Measurements from ENCODE around the gene NUDT15.
A peak's percentile ranks its signal among the peaks of the same experiment; 100 is the strongest.
"Not testable (repeated sequence)": the region's sequence is repeated elsewhere in the genome, so short reads cannot be mapped to it uniquely, and the experiment has no call there.

The NUDT15 gene

GRCh38 chr13:48037346-48038173 is at the start of gene NUDT15:
TSS of gene NUDT15 (plus strand) at chr13:48037726. CDS start at chr13:48037747, 21 bp downstream.
- DNase-seq = peak; percentile 85

DNA sequence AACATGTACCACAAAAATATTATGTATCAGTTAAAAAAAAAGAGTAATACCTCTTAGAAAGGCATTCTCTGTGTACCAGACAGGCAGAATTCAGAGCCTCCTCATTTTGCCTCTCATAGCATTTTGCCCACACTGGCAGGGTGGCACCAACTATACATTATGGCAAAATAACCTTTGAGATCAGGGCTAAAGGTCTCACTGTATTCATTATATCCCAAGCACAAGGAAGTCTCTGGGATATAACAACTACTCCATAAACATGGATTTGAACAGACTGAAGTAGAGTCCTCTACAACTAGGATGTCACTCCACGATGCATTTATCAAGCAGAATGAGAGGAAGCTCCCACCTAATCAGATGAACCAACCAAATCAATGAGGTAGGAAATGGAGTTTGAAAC is 47.1 kb upstream of the NUDT15 start:
- no peak for DNase-seq

DNA sequence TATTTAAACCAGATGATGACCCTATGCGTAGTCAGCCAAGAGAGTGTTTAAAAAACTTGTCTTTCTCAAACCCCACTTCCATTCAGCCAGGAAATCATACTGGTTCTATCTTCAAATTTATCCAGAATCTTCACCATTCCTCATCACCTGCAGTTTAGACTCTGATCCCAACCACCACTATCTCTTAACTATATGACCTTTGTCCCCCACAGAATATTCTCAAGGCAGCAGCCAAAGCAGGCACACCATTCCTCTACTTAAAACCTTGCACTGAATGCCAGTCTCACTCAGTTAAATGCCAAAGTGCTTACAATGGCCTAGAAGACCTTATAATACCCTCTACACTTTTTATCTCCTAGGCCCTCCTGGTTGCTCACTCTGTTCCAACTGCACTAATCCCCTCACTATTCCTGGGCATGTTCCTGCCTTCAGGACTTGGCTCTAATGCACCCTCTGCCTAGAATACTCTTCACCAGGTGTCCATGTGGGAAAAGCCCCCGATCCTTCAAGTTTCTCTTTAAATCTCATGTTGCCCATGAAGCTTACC is 46.5 kb upstream of the NUDT15 start:
- DNase-seq = no peak

DNA sequence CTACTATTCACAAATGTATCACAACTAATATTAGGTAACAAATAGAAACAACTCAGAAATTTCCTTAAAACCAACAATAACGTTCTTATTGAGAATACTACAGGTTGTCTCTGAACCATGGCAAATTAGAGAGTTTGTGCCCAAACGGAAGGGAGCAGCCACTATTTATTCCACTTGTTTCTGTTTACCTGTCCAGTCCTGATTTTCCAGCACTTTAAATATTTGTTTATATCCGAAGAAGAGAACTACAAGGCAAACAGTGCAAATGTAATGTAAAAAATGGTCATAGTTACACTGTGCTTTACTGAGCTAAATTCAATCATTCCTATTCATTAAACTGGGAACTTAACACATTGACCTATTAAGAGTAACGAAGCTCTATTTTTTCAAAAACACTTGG is 45.7 kb upstream of the NUDT15 start:
- DNase-seq = no peak

- DNase-seq = no peak
These were observed 40.1 kb upstream of the NUDT15 start for GRCh38 chr13:47997384-47997783.

DNA sequence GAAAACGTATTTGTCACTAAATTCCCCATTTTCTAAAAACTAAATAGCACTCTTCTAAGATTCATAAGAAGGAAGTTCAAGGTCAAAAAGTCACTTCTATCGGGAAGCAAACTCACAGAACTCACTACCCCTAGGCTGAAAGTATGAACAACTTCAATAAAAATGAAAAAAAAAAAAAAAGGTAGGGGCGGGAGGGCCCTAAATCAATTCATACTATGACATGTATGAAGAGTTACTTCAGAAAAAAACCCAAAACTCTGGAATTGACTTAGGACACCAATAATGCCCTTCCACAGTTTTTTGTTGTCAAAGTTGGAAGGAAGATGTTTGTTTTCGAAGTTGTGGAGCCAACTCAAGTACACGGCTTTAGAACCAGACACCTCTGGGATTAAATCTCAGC is 37.6 kb upstream of the NUDT15 start:
- DNase-seq = no peak

DNA sequence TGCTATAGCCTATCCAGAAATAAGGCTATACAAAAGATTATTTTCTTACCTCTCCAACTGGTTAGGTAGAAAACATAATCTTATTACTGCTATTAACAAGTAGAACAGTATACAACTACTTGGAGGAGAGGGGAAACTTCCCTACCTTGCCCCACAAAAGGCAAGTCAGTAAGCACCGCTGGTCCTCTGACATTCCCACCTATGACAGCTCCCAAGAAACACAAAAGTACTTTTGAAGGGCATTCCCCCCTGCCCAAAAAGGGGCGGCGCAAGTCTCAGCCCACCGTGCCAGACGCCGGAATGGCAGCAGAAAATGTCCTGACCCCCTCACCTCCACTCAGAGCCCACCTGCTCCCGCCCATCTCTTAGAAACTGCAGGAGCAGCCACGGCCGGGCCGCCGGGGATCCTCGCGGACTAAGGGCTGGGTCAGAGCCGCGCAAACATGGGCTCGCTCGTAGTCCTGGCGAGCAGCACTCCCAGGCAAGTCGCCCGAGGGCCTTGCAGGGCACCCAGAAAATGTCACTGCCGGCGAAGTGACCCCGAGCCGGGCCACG is 36.9 kb upstream of the NUDT15 start:
- DNase-seq = no peak

DNA sequence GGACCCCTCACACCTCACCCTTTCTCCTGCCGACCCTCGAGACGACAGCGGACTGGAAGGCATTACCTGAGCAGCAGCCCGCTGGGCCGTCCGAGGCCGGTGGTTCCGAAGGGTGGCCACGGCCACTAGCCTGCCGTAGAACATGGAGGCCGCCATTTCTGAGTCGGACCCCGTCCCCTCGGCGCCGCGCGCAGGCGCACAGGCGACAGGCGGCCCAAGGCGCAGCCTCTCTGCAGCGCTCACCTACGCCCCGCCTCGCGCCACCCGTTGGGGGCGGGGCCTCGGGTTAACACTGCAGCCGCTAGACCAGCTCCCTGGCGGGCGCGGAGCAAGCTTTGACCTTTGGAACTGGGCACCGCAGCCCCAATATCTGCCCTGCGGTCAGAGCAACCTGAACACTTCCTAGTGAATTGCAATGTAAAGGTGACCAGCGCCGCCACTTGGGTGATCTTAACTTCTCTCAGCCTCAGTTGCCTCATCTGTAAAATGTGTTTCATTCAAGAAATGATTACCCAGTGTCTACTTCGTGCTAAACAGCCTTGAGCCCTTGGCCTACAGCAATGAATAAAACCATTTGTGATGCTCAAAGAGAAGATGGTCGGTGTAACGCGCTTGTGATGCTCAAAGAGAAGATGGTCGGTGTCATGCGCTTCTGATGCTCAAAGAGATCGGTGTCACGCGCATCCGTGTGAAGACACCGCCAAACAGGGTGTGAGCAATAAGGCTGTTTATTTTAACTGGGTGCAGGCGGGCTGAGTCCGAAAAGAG is 36.2 kb upstream of the NUDT15 start, which contains the start of gene SUCLA2:
Gene SUCLA2, minus strand, starts transcription at position 160 of the 768 bp plus-strand sequence. Its CDS starts 4 bp downstream, at position 156.
- peak; percentile 68 for DNase-seq

- DNase-seq = not testable (repeated sequence)
These were observed 35.5 kb upstream of the NUDT15 start for GRCh38 chr13:48001999-48002398.

DNA sequence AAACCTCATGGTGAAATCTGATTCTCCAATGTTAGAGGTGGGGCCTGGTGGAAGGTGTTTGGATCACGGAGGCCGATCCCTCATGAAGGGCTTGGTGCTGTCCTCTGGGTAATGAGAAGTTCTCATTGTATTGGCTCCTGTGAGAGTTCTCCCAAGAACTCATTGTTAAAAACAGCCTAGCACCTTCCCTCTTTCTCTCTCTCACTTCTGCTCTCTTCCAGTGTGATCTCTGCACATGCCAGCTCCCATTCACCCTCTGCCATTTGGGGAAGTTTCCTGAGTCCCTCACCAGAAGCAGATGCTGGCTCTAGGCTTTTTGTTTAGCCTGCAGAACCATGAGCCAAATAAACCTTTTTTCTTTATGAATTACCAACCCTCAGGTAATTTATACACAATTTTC is 33.3 kb upstream of the NUDT15 start:
- DNase-seq = no peak

DNA sequence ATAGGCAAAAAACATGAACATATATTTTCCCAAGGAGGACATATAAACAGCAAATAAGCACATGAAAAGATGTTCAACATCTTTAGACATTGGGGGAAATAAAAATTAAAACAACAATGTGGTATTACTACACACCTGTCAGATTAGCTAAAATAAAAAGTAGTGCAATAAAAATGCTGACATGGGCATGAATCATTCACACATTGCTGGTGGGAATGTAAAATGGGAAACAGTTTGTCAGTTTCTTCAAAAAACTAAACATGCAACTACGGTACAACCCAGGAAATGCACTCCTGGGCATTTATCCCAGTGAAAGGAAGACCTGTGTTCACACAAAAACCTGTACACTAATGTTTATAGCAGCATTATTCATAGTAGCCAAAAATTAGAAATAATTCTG is 31.1 kb upstream of the NUDT15 start:
- no peak for DNase-seq

- no peak for DNase-seq
These were observed 28.2 kb upstream of the NUDT15 start for GRCh38 chr13:48009284-48009683.

GRCh38 chr13:48010698-48011097 is 26.8 kb upstream of the NUDT15 start:
- no peak for DNase-seq

DNA sequence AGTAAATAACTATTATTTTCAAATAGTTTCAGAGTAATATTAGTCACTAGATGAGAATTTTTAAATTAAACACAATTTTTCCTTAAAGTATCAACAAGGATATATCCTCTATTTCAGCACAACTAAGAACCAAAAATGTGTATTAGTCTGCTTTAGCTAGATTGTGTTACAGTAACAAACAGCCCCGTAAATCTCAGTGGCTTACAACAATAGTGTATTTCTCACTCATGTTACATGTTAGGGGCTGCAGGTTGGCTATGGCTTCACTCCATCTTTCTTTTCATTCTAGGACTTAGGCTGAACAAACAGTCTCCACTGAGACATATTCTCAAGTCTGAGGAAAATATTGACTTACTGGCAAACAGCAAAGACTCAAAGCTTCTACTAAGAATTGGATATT is 24.9 kb upstream of the NUDT15 start:
- DNase-seq = no peak

- DNase-seq = no peak
These were observed 23.2 kb upstream of the NUDT15 start for GRCh38 chr13:48014359-48014758.

DNA sequence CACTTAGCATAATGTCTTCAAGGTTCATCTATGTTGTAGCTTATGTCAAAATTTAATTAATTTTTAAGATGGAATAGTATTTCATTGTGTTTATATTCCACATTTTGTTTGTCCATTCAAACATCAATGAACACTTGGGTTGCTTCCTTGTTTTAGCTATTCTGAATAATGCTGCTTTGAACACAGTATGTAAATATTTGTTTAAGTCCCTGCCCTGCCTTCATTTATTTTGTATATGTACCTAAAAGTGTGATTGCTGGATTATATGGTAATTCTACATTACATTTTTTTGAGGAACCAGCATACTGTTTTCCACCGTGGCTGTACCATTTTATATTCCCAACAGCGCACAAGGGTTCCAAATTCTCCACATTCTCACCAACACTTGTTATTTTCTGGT is 18.9 kb upstream of the NUDT15 start:
- DNase-seq = no peak

- no peak for DNase-seq
These were observed 17.7 kb upstream of the NUDT15 start for GRCh38 chr13:48019796-48020195.

DNA sequence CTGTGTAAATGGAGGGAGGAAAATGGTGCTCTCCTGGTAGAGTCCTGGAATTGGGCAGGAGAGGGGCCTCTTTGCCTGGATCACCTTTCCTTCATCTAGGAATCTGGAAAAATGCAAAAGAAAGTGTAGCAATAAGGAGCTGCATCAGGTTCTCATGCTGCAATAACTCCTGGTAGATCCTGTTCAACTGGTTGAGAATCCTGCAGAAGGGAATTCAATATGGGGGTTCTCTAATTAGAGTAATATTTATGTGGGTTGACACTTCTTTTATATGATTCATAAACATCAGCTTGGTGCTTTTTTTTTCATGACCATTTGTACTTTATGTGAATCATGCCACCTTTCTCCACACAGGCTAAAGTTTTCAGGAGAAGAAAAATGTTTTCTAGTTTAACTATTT is 9.5 kb upstream of the NUDT15 start:
- no peak for DNase-seq

- DNase-seq = no peak
These were observed 7.7 kb upstream of the NUDT15 start for GRCh38 chr13:48029859-48030258.

DNA sequence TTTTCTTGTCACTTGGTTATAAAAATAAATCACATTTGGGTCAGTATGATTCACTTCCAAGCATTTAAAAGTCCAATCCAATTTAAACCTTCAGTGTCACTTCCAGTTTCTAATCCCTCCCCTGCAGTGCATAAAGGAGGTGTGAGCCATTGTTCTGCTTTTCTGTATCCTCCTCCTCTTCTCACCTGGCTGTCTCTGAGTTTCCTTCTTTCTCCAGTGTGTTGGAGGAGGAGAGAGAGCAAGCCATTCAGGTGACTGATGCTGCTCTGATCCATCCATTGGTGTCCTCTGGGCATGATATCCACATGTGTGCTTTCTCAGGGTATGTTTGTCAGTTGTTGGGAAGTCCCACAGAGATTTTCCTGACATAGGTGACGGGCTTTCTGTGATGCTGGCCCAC is 1.2 kb downstream of the NUDT15 start:
- no peak for DNase-seq

DNA sequence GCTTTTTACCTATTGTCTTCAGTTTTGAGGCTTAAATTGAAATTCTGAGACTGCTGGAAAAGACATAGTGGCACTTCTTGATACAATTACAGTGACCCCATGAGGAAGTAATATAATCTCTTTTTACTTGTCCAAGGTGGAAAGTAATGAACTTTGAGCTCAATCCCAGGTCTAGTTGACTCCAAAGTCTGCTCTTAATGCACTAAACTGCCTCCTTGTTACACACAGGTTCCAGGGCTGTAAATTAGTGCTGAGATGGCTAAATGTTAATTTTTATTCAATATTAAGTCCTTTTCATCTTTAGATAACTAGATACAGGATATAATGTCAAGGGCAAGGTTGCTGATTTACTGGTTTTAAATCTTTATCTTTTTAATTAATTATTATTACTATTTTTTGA is 2.5 kb downstream of the NUDT15 start:
- DNase-seq = no peak

- DNase-seq = no peak
These were observed 3.4 kb downstream of the NUDT15 start for GRCh38 chr13:48040896-48041295.

DNA sequence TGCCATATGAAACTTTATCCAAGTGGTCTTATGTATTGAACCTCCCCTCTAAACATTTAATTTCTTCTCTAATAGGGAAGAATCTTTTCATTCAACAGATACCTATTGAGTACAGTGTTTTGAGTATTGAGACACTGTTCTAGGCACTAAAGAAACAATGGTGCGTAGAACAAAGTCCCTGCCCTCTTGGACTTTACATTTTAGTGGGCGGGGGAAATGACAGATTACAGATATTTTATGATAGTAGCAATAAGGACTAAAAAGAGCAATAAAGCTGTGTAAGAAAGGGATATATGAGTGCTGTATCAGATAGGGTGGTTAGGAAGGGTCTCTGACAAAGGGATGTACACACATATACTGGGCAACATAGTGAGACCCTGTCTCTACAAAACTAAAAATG is 5.4 kb downstream of the NUDT15 start:
- no peak for DNase-seq

Data from NCI-H774 (cell line).